ENCODE measurements around the gene RHD.
"Not testable (repeated sequence)": the region's sequence is repeated elsewhere in the genome, so short reads cannot be mapped to it uniquely, and the experiment has no call there.

RHD gene
- total RNA-seq = 0.04 to 0.10 reads per million in 2 donors

DNA sequence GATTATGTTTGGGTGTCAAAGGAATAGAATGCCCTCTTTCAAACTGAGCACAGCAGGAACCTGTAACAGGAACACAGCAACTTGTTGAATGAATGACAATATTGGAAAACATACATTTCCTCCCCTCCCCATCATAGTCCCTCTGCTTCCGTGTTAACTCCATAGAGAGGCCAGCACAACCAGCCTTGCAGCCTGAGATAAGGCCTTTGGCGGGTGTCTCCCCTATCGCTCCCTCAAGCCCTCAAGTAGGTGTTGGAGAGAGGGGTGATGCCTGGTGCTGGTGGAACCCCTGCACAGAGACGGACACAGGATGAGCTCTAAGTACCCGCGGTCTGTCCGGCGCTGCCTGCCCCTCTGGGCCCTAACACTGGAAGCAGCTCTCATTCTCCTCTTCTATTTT lies at the start of gene RHD:
Gene RHD, plus strand, starts transcription at position 272 of the 400 bp plus-strand sequence. Its CDS starts 39 bp downstream, at position 311.
- DNase-seq = not testable (repeated sequence)

GRCh38 chr1:25222606-25223005 lies 49.7 kb upstream of the RHD start:
- no peak for DNase-seq

DNA sequence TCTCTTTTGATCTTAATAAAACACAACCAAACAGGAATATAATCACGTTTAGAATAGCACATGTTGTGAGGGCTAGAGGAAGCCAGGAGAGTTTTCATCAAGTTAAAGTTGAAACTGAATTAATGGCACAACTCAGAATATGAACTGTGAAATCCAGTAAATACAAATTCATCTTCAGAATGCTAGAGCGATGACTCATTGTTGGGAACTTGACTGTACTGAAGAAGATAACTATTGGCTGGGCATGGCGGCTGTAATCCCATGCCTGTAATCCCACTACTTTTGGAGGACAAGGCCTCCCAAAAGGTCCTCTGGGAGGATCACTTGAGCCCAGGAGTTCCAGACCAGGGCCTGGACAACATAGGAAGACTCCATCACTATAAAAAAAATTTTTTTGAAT lies 48.8 kb upstream of the RHD start:
- no peak for DNase-seq

- DNase-seq = peak; percentile 27
Observed at GRCh38 chr1:25232027-25232865, 40.1 kb upstream of the RHD start, which contains the start of gene SYF2. Gene SYF2 (minus strand): TSS chr1:25232502. CDS start chr1:25232467, 35 bp downstream.

- no peak for DNase-seq
Observed at GRCh38 chr1:25232866-25233784, 39.2 kb upstream of the RHD start.

DNA sequence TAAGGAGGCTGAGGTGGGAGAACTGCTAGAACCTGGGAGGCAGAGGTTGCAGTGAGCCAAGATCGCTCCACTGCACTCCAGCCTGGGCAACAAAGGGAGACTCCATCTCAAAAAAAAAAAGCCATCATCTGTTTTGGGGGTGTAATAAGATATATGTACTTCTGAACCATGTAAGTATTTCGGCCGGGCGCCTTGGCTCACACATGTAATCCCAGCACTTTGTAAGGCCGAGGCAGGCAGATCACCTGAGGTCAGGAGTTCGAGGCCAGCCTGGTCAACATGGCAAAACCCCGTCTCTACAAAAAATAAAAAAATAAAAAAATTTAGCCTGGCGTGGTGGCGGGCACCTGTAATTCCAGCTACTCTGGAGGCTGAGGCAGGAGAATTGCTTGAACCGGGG lies 36.9 kb upstream of the RHD start:
- not testable (repeated sequence) for DNase-seq

- not testable (repeated sequence) for DNase-seq
Observed at GRCh38 chr1:25236261-25236660, 36.0 kb upstream of the RHD start.

- no peak for DNase-seq
Observed at GRCh38 chr1:25238046-25238445, 34.3 kb upstream of the RHD start.

DNA sequence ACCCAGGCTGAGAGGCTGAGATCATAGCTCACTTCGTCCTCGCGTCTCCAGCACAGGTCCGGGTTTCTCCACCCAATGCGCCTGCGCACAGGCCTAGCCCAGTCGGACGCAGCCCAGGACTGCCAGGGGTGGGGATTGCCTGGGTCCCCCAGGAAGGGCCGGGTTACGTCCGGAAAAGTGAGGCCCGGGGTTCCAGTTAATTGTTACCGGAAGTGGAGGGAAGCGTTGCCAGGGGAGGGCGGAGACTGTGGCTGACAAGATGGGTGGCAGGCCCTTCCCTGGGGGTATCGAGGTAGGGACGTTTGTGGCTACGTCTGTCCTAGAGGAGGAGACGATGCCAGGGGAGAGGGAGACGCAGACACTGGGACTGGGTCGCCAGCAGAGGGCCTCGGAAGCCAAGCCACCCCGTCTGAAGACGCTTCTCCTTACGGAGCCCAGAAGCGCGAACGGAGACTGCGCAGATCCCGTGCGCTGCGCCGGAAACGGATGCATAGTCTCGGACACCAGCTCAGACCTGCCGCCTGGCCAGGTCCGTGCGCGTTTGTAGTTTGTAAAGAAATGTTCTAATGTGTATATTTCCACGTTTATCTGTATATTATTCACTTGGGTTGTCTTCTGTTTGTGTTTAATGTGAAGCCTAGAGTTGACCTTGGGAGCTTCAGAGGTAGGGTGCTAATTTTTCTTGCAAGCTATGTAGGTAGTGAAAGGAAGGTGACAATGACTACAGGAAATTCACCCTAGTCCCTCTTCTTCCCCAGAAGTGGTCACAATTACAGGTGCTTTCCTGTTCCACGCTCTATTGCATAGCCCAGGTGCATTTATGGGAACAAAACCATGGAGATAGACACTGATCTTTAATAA lies 32.4 kb upstream of the RHD start:
- peak; percentile 72 for DNase-seq

GRCh38 chr1:25243907-25244306 lies 28.4 kb upstream of the RHD start:
- DNase-seq = no peak

DNA sequence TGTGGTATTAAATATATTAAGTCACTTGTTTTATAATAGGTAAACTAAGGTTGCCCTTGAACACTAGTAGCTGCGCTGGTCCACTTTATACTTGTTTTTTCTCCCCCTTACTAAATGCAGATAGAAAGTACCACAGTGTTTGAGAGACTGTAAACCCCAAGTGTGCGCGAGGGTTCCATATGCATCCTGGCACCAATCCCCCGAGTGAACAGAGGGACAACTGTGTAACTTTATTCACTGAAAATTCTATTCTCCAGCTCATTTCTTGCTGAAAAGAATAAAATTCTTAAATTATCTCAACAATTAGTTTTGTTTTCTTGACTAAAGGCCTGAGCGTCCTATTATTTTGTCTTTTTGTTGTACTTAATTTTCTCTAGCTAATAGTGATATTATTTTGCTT lies 26.9 kb upstream of the RHD start:
- DNase-seq = no peak

DNA sequence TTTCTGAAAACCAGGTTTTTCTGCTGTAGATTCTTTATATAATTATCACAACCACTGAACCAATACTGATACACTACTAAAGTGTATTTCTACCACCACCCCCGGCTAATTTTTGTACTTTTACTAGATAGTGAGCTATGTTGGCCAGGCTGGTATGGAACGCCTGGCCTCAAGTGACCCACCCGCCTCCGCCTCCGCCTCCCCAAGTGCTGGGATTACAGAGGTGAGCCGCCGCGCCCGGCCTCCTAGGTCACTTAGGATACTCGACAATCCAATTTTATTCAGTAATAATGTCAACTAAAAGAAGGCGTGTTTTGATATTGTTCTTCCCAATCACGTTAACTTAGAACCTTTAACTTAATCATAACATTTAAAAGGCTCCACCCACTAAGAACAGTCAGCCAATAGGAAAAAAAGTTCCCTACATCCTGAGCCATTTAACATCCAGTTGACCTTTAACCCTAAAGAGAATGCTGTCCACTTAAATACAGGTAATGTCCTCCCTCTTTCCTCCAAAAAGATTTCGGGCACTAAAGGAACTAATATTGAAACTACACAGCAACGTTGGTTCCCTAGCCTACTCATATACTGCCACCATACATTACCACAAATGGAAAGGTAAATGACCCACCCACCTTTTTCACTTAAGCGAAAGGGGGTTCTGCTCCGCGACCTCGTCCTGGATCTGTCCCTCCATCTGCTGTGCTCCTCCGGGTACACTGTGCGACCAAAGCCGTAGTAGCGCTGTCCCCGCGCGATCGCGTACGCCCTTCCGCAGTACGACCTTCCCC lies 26.3 kb upstream of the RHD start:
- DNase-seq = no peak

- DNase-seq = peak; percentile 22
Observed at GRCh38 chr1:25246600-25247023, 25.7 kb upstream of the RHD start.

GRCh38 chr1:25247024-25247828 lies 25.1 kb upstream of the RHD start, which contains the start of gene RSRP1:
Gene RSRP1 (minus strand): TSS chr1:25247454. CDS start chr1:25246963, 491 bp downstream.
- peak; percentile 99 for DNase-seq

GRCh38 chr1:25247829-25248754 lies 24.2 kb upstream of the RHD start:
- DNase-seq = no peak

- DNase-seq = no peak
Observed at GRCh38 chr1:25253911-25254310, 18.4 kb upstream of the RHD start.

- DNase-seq = no peak
Observed at GRCh38 chr1:25255706-25256577, 16.4 kb upstream of the RHD start.

- no peak for DNase-seq
Observed at GRCh38 chr1:25256578-25256965, 15.7 kb upstream of the RHD start.

Measured in activated gamma-delta T cell (primary cell).